Cardiac fibroblast (primary cell): ENCODE results near the gene PAXIP1.

Experiments used
- DNase-seq, 2 donors: peaks; one replicate each; pipeline versions ENCODE4 v3.0.0 to v3.0.0-alpha.2; 2010; ENCODE audit warnings: low read depth in 2 of 2
- H3K4me3 ChIP-seq, 2 donors: replicated peaks in 1 of 2; 1 replicate in 1 of 2; 2 replicates in 1 of 2; pipeline ENCODE4 v1.5.1; 2011; ENCODE audit warnings: low read depth in 2 of 2, low read length in 2 of 2, mild to moderate bottlenecking in 2 of 2, moderate library complexity in 1 of 2
- TF ChIP-seq, protein P1 (sequence below): IDR thresholded peaks from one replicate; pipeline ENCODE4 v1.5.1; 2011; ENCODE audit warnings: low read depth, mild to moderate bottlenecking, low read length, inconsistent platforms

The PAXIP1 gene

GRCh38 chr7:154985230-154985629 lies 17.7 kb downstream of the PAXIP1 start:
- TF ChIP-seq, protein P1, sequence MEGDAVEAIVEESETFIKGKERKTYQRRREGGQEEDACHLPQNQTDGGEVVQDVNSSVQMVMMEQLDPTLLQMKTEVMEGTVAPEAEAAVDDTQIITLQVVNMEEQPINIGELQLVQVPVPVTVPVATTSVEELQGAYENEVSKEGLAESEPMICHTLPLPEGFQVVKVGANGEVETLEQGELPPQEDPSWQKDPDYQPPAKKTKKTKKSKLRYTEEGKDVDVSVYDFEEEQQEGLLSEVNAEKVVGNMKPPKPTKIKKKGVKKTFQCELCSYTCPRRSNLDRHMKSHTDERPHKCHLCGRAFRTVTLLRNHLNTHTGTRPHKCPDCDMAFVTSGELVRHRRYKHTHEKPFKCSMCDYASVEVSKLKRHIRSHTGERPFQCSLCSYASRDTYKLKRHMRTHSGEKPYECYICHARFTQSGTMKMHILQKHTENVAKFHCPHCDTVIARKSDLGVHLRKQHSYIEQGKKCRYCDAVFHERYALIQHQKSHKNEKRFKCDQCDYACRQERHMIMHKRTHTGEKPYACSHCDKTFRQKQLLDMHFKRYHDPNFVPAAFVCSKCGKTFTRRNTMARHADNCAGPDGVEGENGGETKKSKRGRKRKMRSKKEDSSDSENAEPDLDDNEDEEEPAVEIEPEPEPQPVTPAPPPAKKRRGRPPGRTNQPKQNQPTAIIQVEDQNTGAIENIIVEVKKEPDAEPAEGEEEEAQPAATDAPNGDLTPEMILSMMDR = no peak
- H3K4me3 ChIP-seq = no peak overlapping the region
- no peak for DNase-seq

- H3K4me3 ChIP-seq = no peak overlapping the region
- peak in 1 of 2 donors; percentile 2 for DNase-seq
- TF ChIP-seq, protein P1 = no peak
Measured at GRCh38 chr7:154984601-154985188, 18.2 kb downstream of the PAXIP1 start.

GRCh38 chr7:154978017-154978416 lies 24.9 kb downstream of the PAXIP1 start:
- TF ChIP-seq, protein P1 = no peak
- DNase-seq = no peak
- no peak overlapping the region for H3K4me3 ChIP-seq

DNA sequence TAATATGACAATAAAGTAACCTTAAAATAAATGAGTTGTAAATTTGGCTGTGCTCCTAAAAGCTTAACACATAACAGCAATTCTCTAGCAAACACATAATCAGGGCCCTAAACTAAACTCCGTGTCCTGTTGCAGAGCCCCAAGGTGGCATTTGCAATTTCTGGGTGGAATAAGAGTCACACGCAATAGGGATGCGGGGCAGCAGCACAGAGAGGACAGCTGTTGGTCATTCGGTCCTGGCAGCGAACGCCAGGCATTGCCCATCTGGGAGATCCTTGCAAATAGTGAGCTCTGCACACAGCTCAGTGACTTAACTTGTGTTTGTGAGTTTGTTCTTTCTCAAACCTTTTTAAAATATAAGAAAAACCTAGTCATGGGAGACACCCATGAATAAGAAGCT lies 25.7 kb downstream of the PAXIP1 start:
- TF ChIP-seq, protein P1 = no peak
- no peak for DNase-seq
- H3K4me3 ChIP-seq = no peak overlapping the region

- no peak overlapping the region for H3K4me3 ChIP-seq
- TF ChIP-seq, protein P1 = no peak
- DNase-seq = no peak
Measured at GRCh38 chr7:154976844-154977243, 26.1 kb downstream of the PAXIP1 start.

DNA sequence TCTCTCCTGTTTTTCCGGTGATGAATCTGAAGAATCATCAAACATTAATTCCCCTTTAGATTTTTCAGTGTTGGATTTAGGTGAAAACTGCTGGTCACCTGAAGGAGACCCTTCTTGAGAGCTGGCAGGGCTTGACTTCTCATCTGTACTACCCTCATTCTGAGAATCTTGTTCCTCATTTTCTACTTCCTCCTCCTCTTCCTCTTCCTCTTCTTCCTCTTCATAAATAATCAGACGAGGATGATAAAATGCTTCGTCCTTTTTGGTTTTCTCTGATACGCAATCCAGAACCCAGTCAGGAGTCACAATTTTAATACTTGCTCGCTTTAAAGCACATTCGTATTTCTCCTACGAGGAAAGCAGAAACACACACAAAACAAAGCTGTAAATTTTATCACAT lies 26.9 kb downstream of the PAXIP1 start:
- no peak for DNase-seq
- no peak overlapping the region for H3K4me3 ChIP-seq
- TF ChIP-seq, protein P1 = no peak

- DNase-seq = no peak
- H3K4me3 ChIP-seq = no peak overlapping the region
- TF ChIP-seq, protein P1 = no peak
Measured at GRCh38 chr7:154973381-154973780, 29.5 kb downstream of the PAXIP1 start.
